Bronchial epithelial cell (primary cell): Measurements from ENCODE around the gene LRP5. TPM values are rescaled to one million over a fixed set of nuclear protein-coding genes. Genes with fewer than 3 reads are reported as not detected.

Source experiments
- DNase-seq: peaks from one replicate; pipeline ENCODE4 v3.0.0-alpha.2; 2010; ENCODE audit warnings: low read depth
- FAIRE-seq: peaks from 2 replicates; lab custom pipeline; 2011; peaks lifted over from hg19 to GRCh38; lab: Jason Lieb, UNC
- H3K27me3 ChIP-seq: 2 replicates; pipeline ENCODE4 v1.5.1; 2011; ENCODE audit warnings: low read length; ENCODE audit not compliant: control insufficient read depth, insufficient read depth
- H3K36me3 ChIP-seq: 2 replicates; pipeline ENCODE4 v1.5.1; 2011; ENCODE audit warnings: low read length; ENCODE audit not compliant: control insufficient read depth, insufficient read depth
- H3K4me3 ChIP-seq: 2 replicates; pipeline ENCODE4 v1.5.1; 2011; ENCODE audit warnings: mild to moderate bottlenecking, low read depth, low read length, control low read depth
- total RNA-seq: library from RNA; depleted of rRNA; stranded (reverse); fragments of >200 nt; gene quantifications from 2 replicates; pipeline ENCODE4 v1.2.1, GENCODE V29; 2014
- TF ChIP-seq, protein P1 (sequence below): IDR thresholded peaks from 2 replicates; pipeline ENCODE4 v1.5.1; 2011; ENCODE audit warnings: mild to moderate bottlenecking, moderate library complexity, low read length, control low read depth, inconsistent platforms; ENCODE audit not compliant: insufficient read depth, severe bottlenecking

The LRP5 gene
- total RNA-seq, 1 donor from 2014 or later, result 21.6 TPM

DNA sequence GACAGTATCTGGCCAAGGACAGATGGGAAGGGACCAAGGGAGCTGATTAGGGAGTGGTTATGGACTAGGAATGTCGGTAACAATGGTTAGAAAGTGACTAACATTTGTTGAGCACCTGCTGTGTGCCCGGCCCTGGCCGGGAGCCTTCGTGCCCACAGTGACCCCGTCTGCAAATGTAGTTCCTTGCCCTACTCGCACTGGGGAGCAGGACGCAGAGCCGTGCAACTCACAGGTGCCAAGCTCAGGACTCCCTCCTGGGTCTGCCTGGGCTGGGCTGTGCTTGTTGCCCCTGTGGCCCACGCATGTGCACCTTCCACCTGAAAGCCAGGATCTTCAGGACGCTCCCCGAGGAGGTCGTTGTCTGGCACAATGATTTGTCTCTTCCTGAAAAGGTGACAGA lies 91.4 kb downstream of the LRP5 start:
- Histone ChIP-seq H3K4me3 (no peak overlapping the region), H3K36me3 (peaks cover 9% of the 10 kb centered on the region), H3K27me3 (no peaks in the 10 kb centered on the region)
- TF ChIP-seq, protein P1, sequence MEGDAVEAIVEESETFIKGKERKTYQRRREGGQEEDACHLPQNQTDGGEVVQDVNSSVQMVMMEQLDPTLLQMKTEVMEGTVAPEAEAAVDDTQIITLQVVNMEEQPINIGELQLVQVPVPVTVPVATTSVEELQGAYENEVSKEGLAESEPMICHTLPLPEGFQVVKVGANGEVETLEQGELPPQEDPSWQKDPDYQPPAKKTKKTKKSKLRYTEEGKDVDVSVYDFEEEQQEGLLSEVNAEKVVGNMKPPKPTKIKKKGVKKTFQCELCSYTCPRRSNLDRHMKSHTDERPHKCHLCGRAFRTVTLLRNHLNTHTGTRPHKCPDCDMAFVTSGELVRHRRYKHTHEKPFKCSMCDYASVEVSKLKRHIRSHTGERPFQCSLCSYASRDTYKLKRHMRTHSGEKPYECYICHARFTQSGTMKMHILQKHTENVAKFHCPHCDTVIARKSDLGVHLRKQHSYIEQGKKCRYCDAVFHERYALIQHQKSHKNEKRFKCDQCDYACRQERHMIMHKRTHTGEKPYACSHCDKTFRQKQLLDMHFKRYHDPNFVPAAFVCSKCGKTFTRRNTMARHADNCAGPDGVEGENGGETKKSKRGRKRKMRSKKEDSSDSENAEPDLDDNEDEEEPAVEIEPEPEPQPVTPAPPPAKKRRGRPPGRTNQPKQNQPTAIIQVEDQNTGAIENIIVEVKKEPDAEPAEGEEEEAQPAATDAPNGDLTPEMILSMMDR, result no peak
- DNase-seq (no peak), FAIRE-seq (peak; percentile 58)

DNA sequence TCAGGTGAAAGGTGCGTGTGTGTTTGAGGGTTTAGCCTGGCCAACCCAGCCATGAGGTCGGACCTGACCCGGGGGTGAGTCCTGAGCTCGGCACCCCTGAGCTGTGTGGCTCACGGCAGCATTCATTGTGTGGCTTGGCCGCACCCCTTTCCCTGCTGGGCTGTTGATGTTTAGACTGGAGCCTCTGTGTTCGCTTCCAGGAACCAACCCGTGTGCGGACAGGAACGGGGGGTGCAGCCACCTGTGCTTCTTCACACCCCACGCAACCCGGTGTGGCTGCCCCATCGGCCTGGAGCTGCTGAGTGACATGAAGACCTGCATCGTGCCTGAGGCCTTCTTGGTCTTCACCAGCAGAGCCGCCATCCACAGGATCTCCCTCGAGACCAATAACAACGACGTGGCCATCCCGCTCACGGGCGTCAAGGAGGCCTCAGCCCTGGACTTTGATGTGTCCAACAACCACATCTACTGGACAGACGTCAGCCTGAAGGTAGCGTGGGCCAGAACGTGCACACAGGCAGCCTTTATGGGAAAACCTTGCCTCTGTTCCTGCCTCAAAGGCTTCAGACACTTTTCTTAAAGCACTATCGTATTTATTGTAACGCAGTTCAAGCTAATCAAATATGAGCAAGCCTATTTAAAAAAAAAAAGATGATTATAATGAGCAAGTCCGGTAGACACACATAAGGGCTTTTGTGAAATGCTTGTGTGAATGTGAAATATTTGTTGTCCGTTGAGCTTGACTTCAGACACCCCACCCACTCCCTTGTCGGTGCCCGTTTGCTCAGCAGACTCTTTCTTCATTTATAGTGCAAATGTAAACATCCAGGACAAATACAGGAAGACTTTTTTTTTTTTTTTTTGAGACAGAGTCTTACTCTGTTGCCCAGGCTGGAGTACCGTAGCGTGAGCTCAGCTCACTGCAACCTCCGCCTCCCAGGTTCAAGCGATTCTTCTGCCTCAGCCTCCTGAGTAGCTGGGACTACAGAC lies 94.2 kb downstream of the LRP5 start:
- no peaks in the 10 kb centered on the region for H3K27me3 ChIP-seq
- TF ChIP-seq, protein P1, result no peak
- H3K36me3 ChIP-seq, result peaks cover 14% of the 10 kb centered on the region
- FAIRE-seq (no peak), DNase-seq (peak; percentile 8)
- H3K4me3 ChIP-seq, result no peak overlapping the region

DNA sequence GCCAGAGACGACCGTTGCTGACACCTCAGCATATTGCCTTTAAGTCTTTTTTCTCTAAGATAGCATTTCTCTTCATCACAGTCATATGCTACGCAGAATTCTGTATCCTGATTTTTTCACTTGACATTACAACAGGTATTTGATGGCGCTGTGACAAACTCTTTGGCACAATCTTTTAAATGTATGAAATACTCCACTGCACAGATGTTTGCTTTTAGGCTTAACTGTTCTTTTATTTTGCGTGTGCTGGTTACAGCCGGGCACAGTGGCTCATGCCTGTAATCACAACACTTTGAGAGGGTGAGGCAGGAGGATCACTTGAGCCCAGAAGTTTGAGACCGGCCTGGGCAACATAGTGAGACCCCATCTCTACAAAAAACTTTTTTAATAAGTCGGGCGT lies 96.1 kb downstream of the LRP5 start:
- TF ChIP-seq, protein P1, result no peak
- Histone ChIP-seq H3K36me3 (peaks cover 20% of the 10 kb centered on the region), H3K27me3 (no peaks in the 10 kb centered on the region), H3K4me3 (no peak overlapping the region)
- no peak for FAIRE-seq
- no peak for DNase-seq

DNA sequence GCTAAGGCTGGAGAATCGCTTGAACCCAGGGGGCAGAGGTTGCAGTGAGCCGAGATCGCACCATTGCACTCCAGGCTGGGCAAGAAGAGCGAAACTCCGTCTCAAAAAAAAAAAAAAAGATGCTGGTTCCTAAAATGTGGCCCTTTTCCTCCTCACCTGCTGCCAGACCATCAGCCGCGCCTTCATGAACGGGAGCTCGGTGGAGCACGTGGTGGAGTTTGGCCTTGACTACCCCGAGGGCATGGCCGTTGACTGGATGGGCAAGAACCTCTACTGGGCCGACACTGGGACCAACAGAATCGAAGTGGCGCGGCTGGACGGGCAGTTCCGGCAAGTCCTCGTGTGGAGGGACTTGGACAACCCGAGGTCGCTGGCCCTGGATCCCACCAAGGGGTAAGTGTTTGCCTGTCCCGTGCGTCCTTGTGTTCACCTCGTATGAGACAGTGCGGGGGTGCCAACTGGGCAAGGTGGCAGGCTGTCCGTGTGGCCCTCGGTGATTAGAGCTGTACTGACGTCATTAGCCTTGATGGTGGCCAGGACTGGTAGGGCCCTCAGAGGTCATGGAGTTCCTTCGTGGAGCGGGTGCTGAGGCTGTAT lies 97.5 kb downstream of the LRP5 start:
- no peaks in the 10 kb centered on the region for H3K27me3 ChIP-seq
- no peak for FAIRE-seq
- no peak for DNase-seq
- TF ChIP-seq, protein P1, result no peak
- peaks cover 25% of the 10 kb centered on the region for H3K36me3 ChIP-seq
- no peak overlapping the region for H3K4me3 ChIP-seq

- Histone ChIP-seq H3K27me3 (no peaks in the 10 kb centered on the region), H3K4me3 (no peak overlapping the region), H3K36me3 (peaks cover 24% of the 10 kb centered on the region)
- no peak for DNase-seq
- no peak for FAIRE-seq
- TF ChIP-seq, protein P1, result no peak
Measured at GRCh38 chr11:68411501-68411991, 99.2 kb downstream of the LRP5 start.
